Endometrial microvascular endothelial cells (primary cell): ENCODE results near the gene BTLA. TPM values are rescaled to one million over a fixed set of nuclear protein-coding genes. Genes with fewer than 3 reads are reported as not detected.
"Not testable (repeated sequence)": the region's sequence is repeated elsewhere in the genome, so short reads cannot be mapped to it uniquely, and the experiment has no call there.

Experiments used
- in situ Hi-C: cut with HindIII; loops from 2 replicates; pipeline ENCODE4 v1.10.0; 2017; ENCODE audit warnings: low sequenced_read_pairs, low pct_unique_long_range_greater_than_20kb; ENCODE audit errors: inconsistent ontology term
- total RNA-seq: library from RNA; depleted of rRNA; stranded (reverse); fragments of >200 nt; gene quantifications from one replicate; pipeline ENCODE4 v1.2.3, GENCODE V29; 2015; ENCODE audit errors: inconsistent ontology term

Gene BTLA
- total RNA-seq, 1 donor from 2014 or later = not detected

GRCh38 chr3:112496366-112497067, 2.8 kb downstream of the BTLA start:
- in situ Hi-C loops = no loop called here

GRCh38 chr3:112494448-112494767, 4.9 kb downstream of the BTLA start:
- in situ Hi-C loops = not testable (repeated sequence)

GRCh38 chr3:112492124-112492523, 7.1 kb downstream of the BTLA start:
- in situ Hi-C loops = no loop called here

GRCh38 chr3:112491373-112491772, 7.9 kb downstream of the BTLA start:
- in situ Hi-C loops = no loop called here

- in situ Hi-C loops = no loop called here
These were observed 9.4 kb downstream of the BTLA start for GRCh38 chr3:112489674-112490479.

- in situ Hi-C loops = no loop called here
These were observed 12.3 kb downstream of the BTLA start for GRCh38 chr3:112486811-112487505.

- in situ Hi-C loops = no loop called here
These were observed 14.9 kb downstream of the BTLA start for GRCh38 chr3:112484352-112484751.

GRCh38 chr3:112482675-112483074, 16.6 kb downstream of the BTLA start:
- in situ Hi-C loops = no loop called here

GRCh38 chr3:112481302-112481721, 18.0 kb downstream of the BTLA start:
- in situ Hi-C loops = no loop called here

- in situ Hi-C loops = no loop called here
These were observed 21.4 kb downstream of the BTLA start for GRCh38 chr3:112477891-112478290.

GRCh38 chr3:112476346-112476745, 22.9 kb downstream of the BTLA start:
- in situ Hi-C loops = no loop called here

GRCh38 chr3:112474796-112475195, 24.5 kb downstream of the BTLA start:
- in situ Hi-C loops = no loop called here

GRCh38 chr3:112472691-112473090, 26.6 kb downstream of the BTLA start:
- in situ Hi-C loops = no loop called here

GRCh38 chr3:112471596-112472325, 27.5 kb downstream of the BTLA start:
- in situ Hi-C loops = no loop called here

- in situ Hi-C loops = no loop called here
These were observed 28.5 kb downstream of the BTLA start for GRCh38 chr3:112470788-112471187.

- in situ Hi-C loops = no loop called here
These were observed 29.6 kb downstream of the BTLA start for GRCh38 chr3:112469671-112470070.

GRCh38 chr3:112467539-112467938, 31.7 kb downstream of the BTLA start:
- in situ Hi-C loops = no loop called here

- in situ Hi-C loops = no loop called here
These were observed 33.3 kb downstream of the BTLA start for GRCh38 chr3:112466020-112466419.

- in situ Hi-C loops = no loop called here
These were observed 35.0 kb downstream of the BTLA start for GRCh38 chr3:112464264-112464663.
